H9 (cell line): ENCODE data around the gene RANBP3. TPM values are rescaled to one million over a fixed set of nuclear protein-coding genes. Genes with fewer than 3 reads are reported as not detected.
A peak's percentile ranks its signal among the peaks of the same experiment; 100 is the strongest.

Experiments used
- DNase-seq: peaks from one replicate; pipeline ENCODE4 v3.0.0-alpha.2; 2017
- H2AFZ ChIP-seq: one replicate; pipeline ENCODE4 v1.6.1; 2013; ENCODE audit warnings: mild to moderate bottlenecking, low read length, control low read depth, moderate library complexity
- H2AK5ac ChIP-seq: 2 replicates; pipeline ENCODE4 v1.6.1; 2013; ENCODE audit warnings: low read length, control low read depth, mixed read lengths; ENCODE audit not compliant: insufficient read length
- H2BK120ac ChIP-seq: one replicate; pipeline ENCODE4 v1.6.1; 2013; ENCODE audit warnings: low read depth, mild to moderate bottlenecking, low read length, control low read depth, inconsistent platforms; ENCODE audit not compliant: poor library complexity, severe bottlenecking
- H2BK12ac ChIP-seq: 2 replicates; pipeline ENCODE4 v1.6.1; 2013; ENCODE audit warnings: low read length, control low read depth, mixed read lengths, low read depth; ENCODE audit not compliant: insufficient read length
- H2BK15ac ChIP-seq: 2 replicates; pipeline ENCODE4 v1.6.1; 2013; ENCODE audit warnings: low read depth, low read length, control low read depth
- H2BK20ac ChIP-seq: one replicate; pipeline ENCODE4 v1.6.1; 2013; ENCODE audit warnings: low read depth, mild to moderate bottlenecking, low read length, control low read depth, inconsistent platforms; ENCODE audit not compliant: poor library complexity, severe bottlenecking
- H2BK5ac ChIP-seq: 2 replicates; pipeline ENCODE4 v1.6.1; 2013; ENCODE audit warnings: low read length, control low read depth, mixed read lengths; ENCODE audit not compliant: insufficient read length
- H3K14ac ChIP-seq: 2 replicates; pipeline ENCODE4 v1.6.1; 2013; ENCODE audit warnings: low read length, control low read depth; ENCODE audit not compliant: insufficient read depth
- H3K18ac ChIP-seq: 2 replicates; pipeline ENCODE4 v1.6.1; 2013; ENCODE audit warnings: low read depth, mild to moderate bottlenecking, mixed read lengths, low read length, control low read depth; ENCODE audit not compliant: insufficient read length
- H3K23ac ChIP-seq: 2 replicates; pipeline ENCODE4 v1.6.1; 2013; ENCODE audit warnings: low read length, control low read depth, mixed read lengths, low read depth; ENCODE audit not compliant: insufficient read length
- H3K23me2 ChIP-seq: 2 replicates; pipeline ENCODE4 v1.6.1; 2013; ENCODE audit warnings: low read depth, mild to moderate bottlenecking, mixed read lengths, low read length, control low read depth; ENCODE audit not compliant: insufficient read length, poor library complexity, severe bottlenecking
- H3K27ac ChIP-seq: 2 replicates; pipeline ENCODE4 v1.5.1; 2013; ENCODE audit warnings: low read length, control low read depth, mixed read lengths, low read depth; ENCODE audit not compliant: insufficient read length
- H3K27me3 ChIP-seq: 2 replicates; pipeline ENCODE4 v1.6.1; 2013; ENCODE audit warnings: low read length, control low read depth, inconsistent platforms; ENCODE audit not compliant: insufficient read depth
- H3K4ac ChIP-seq: 2 replicates; pipeline ENCODE4 v1.6.1; 2013; ENCODE audit warnings: low read depth, mild to moderate bottlenecking, control low read depth, inconsistent platforms, low read length, moderate library complexity
- H3K4me1 ChIP-seq: 2 replicates; pipeline ENCODE4 v1.6.1; 2013; ENCODE audit warnings: low read length, control low read depth, inconsistent platforms; ENCODE audit not compliant: insufficient read depth
- H3K4me2 ChIP-seq: 2 replicates; pipeline ENCODE4 v1.6.1; 2013; ENCODE audit warnings: low read length, control low read depth, mixed read lengths; ENCODE audit not compliant: insufficient read length, insufficient read depth
- H3K56ac ChIP-seq: 2 replicates; pipeline ENCODE4 v1.6.1; 2013; ENCODE audit warnings: low read depth, mild to moderate bottlenecking, mixed read lengths, low read length, control low read depth; ENCODE audit not compliant: insufficient read length
- H3K79me1 ChIP-seq: 2 replicates; pipeline ENCODE4 v1.6.1; 2013; ENCODE audit warnings: low read depth, mild to moderate bottlenecking, moderate library complexity, low read length, control low read depth, inconsistent platforms; ENCODE audit not compliant: insufficient read depth, poor library complexity, severe bottlenecking
- H3K79me2 ChIP-seq: 2 replicates; pipeline ENCODE4 v1.6.1; 2013; ENCODE audit warnings: low read length, control low read depth, inconsistent platforms; ENCODE audit not compliant: insufficient read depth
- H3K9ac ChIP-seq: 2 replicates; pipeline ENCODE4 v1.6.1; 2013; ENCODE audit warnings: low read length, control low read depth, mixed read lengths; ENCODE audit not compliant: insufficient read length; ENCODE audit errors: extremely low read depth
- H3K9me3 ChIP-seq: one replicate; pipeline ENCODE4 v1.6.1; 2013; ENCODE audit warnings: low read depth, low read length, inconsistent platforms; ENCODE audit not compliant: control insufficient read depth
- H3T11ph ChIP-seq: one replicate; pipeline ENCODE4 v1.6.1; 2013; ENCODE audit warnings: mild to moderate bottlenecking, low read length, control low read depth, inconsistent platforms
- H4K20me1 ChIP-seq: one replicate; pipeline ENCODE4 v1.6.1; 2013; ENCODE audit not compliant: control insufficient read depth, insufficient read length, insufficient read depth
- H4K5ac ChIP-seq: 2 replicates; pipeline ENCODE4 v1.6.1; 2013; ENCODE audit warnings: low read depth, mild to moderate bottlenecking, mixed read lengths, low read length, control low read depth; ENCODE audit not compliant: insufficient read length
- H4K8ac ChIP-seq: replicated peaks from 2 replicates; pipeline ENCODE4 v1.6.1; 2013; ENCODE audit warnings: low read length, control low read depth, mixed read lengths, low read depth; ENCODE audit not compliant: insufficient read length
- H4K91ac ChIP-seq: 2 replicates; pipeline ENCODE4 v1.6.1; 2013; ENCODE audit warnings: low read depth, mild to moderate bottlenecking, moderate library complexity, mixed read lengths, low read length, control low read depth; ENCODE audit not compliant: insufficient read length
- H3K27ac Mint-ChIP-seq, 3 experiments: 2 replicates in 2 of 3; 3 replicates in 1 of 3; pipeline ENCODE4 v1.8.0; 2020 to 2021; ENCODE audit warnings: mixed read lengths in 3 of 3, mild to moderate bottlenecking in 1 of 3, moderate library complexity in 1 of 3
- H3K27me3 Mint-ChIP-seq: 2 replicates; pipeline ENCODE4 v1.8.0; 2021; ENCODE audit warnings: low read depth, mild to moderate bottlenecking, moderate library complexity, mixed read lengths
- H3K36me3 Mint-ChIP-seq, 3 experiments: 2 replicates in 2 of 3; 3 replicates in 1 of 3; pipeline ENCODE4 v1.8.0; 2020 to 2021; ENCODE audit warnings: low read depth in 3 of 3, mixed read lengths in 3 of 3; ENCODE audit not compliant: insufficient read depth in 1 of 3
- H3K4me1 Mint-ChIP-seq, 2 experiments: 2 replicates each; pipeline ENCODE4 v1.8.0; 2020; ENCODE audit warnings: mixed read lengths in 2 of 2
- H3K4me3 Mint-ChIP-seq, 2 experiments: 2 replicates in 1 of 2; 3 replicates in 1 of 2; pipeline ENCODE4 v1.8.0; 2020 to 2021; ENCODE audit warnings: mild to moderate bottlenecking in 2 of 2, mixed read lengths in 2 of 2, moderate library complexity in 1 of 2
- H3K9me3 Mint-ChIP-seq, 2 experiments: 2 replicates in 1 of 2; 3 replicates in 1 of 2; pipeline ENCODE4 v1.8.0; 2020; ENCODE audit warnings: mild to moderate bottlenecking in 2 of 2, mixed read lengths in 2 of 2, moderate library complexity in 1 of 2
- CTCF ChIP-seq: fragments of 200-600 bp; sonication (generic); conservative IDR thresholded peaks from 3 replicates; pipeline ENCODE4 v1.8.0; 2021; ENCODE audit warnings: antibody characterized with exemption, mild to moderate bottlenecking
- WGBS: extraction: QIAGEN DNeasy Blood & Tissue Kit; methylation state at CpG from one replicate; pipeline ENCODE4 v1.1.7; 2013; ENCODE audit warnings: missing lambda C conversion rate, low lambda C conversion rate, mixed read lengths; ENCODE audit not compliant: insufficient read length; ENCODE audit errors: extremely low coverage; 5-methylcytosine and 5-hydroxymethylcytosine counted together
- long read RNA-seq: library from polyadenylated mRNA; unstranded; transcript quantifications from one replicate; pipeline ENCODE4 v2.0.0, GENCODE V29; 2020
- total RNA-seq: library from RNA; stranded (reverse); gene quantifications from 2 replicates; pipeline ENCODE4 v1.2.1, GENCODE V29; 2021

Gene RANBP3, protein sequence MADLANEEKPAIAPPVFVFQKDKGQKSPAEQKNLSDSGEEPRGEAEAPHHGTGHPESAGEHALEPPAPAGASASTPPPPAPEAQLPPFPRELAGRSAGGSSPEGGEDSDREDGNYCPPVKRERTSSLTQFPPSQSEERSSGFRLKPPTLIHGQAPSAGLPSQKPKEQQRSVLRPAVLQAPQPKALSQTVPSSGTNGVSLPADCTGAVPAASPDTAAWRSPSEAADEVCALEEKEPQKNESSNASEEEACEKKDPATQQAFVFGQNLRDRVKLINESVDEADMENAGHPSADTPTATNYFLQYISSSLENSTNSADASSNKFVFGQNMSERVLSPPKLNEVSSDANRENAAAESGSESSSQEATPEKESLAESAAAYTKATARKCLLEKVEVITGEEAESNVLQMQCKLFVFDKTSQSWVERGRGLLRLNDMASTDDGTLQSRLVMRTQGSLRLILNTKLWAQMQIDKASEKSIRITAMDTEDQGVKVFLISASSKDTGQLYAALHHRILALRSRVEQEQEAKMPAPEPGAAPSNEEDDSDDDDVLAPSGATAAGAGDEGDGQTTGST
- 86.5 and 89.9 TPM in 2 replicates for total RNA-seq
- long read RNA-seq, transcript RANBP3-201 (16 exons, 1,762 nt), result major isoform, 246 of 646 reads
- long read RNA-seq, transcript RANBP3-202 (17 exons, 3,233 nt), result minor isoform, 21 of 646 reads
- long read RNA-seq, transcript RANBP3-203 (17 exons, 3,186 nt), result minor isoform, 14 of 646 reads
- long read RNA-seq, transcript RANBP3-220 (16 exons, 1,783 nt), result minor isoform, 221 of 646 reads
- long read RNA-seq, partial matches to known transcripts, result 32 of 646 reads
- long read RNA-seq, other reads (novel, unspliced or antisense), result 112 of 646 reads

GRCh38 chr19:5977785-5978605 is at the start of gene RANBP3:
RANBP3 (minus strand) TSS chr19:5978140; CDS start chr19:5978082, 58 bp downstream.
- Histone ChIP-seq H4K8ac (no peak within 1 kb of the TSS), H3K27me3 (no peaks in the 10 kb centered on the region; the same call in 1 of the 2 replicates), H3K18ac (peak within 1 kb of the TSS; percentile 89), H3K56ac (no peak within 1 kb of the TSS), H4K20me1 (no peaks in the 10 kb centered on the region), H3K4me2 (peak within 1 kb of the TSS; percentile 95), H2BK120ac (no peak within 1 kb of the TSS), H3T11ph (no peak within 1 kb of the TSS), H3K9me3 (no peaks in the 10 kb centered on the region), H3K4ac (no peak within 1 kb of the TSS), H3K27ac (no peak within 1 kb of the TSS), H3K79me2 (peaks cover 36% of the 10 kb centered on the region), H2AFZ (no peak within 1 kb of the TSS), H3K23ac (no peak within 1 kb of the TSS), H3K14ac (peak within 1 kb of the TSS; percentile 91), H2AK5ac (no peak within 1 kb of the TSS), H3K9ac (peak within 1 kb of the TSS; percentile 91), H2BK12ac (no peak within 1 kb of the TSS), H3K4me1 (0 out of 2 replicates have a peak, but pooled peaks cover 4% of the 10 kb centered on the region), H2BK20ac (no peak within 1 kb of the TSS), H2BK15ac (no peak within 1 kb of the TSS), H3K79me1 (peaks cover 29% of the 10 kb centered on the region), H2BK5ac (no peak within 1 kb of the TSS), H3K23me2 (peaks cover 7% of the 10 kb centered on the region), H4K91ac (peak within 1 kb of the TSS; percentile 11), H4K5ac (no peak within 1 kb of the TSS)
- peak within 1 kb of the TSS; percentile 96 to 99 for H3K4me3 Mint-ChIP-seq
- peaks cover 12 to 28% (median 21%) of the 10 kb centered on the region in 3 experiments for H3K36me3 Mint-ChIP-seq
- peak within 1 kb of the TSS; percentile 81 to 96 (median 92) for H3K27ac Mint-ChIP-seq
- DNase-seq, result peak; percentile 99
- H3K9me3 Mint-ChIP-seq, result no peaks in the 10 kb centered on the region; a peak in 1 of 5 replicates
- no CpG with 5 or more reads among the region's 88 CpGs for WGBS
- peaks cover 2% of the 10 kb centered on the region; the same call in 1 of the 2 replicates for H3K27me3 Mint-ChIP-seq
- no peak for TF ChIP-seq CTCF
- H3K4me1 Mint-ChIP-seq, result peaks cover 28 to 36% of the 10 kb centered on the region in 2 experiments
